Measurements from ENCODE around the gene GDPD4.

The GDPD4 gene

GRCh38 chr11:77180346-77180745 is 121.1 kb downstream of the GDPD4 start:
- no peak for TF ChIP-seq CTCF (conservative IDR thresholded peaks at IDR 0.05; ENCODE audit: low read depth, low read length)
- Histone ChIP-seq H3K27me3 (ENCODE audit: insufficient read depth, low read depth) (no peaks in the 10 kb centered on the region), H2AFZ (ENCODE audit: low read depth) (no peak overlapping the region), H3K9ac (no peak overlapping the region), H4K20me1 (ENCODE audit: insufficient read depth) (no peaks in the 10 kb centered on the region), H3K79me2 (ENCODE audit: insufficient read depth, low read depth) (no peaks in the 10 kb centered on the region), H3K36me3 (ENCODE audit: insufficient read depth) (no peaks in the 10 kb centered on the region), H3K4me2 (no peak overlapping the region), H3K27ac (no peak overlapping the region), H3K4me3 (IDR thresholded peaks at IDR 0.05; ENCODE audit: insufficient read depth, low read depth, low read length) (no peak overlapping the region), H3K4me1 (ENCODE audit: low read depth, poor library complexity, severe bottlenecking) (no peaks in the 10 kb centered on the region)

- Histone ChIP-seq H3K27ac (no peak overlapping the region), H3K4me3 (IDR thresholded peaks at IDR 0.05; ENCODE audit: insufficient read depth, low read depth, low read length) (no peak overlapping the region), H3K9ac (no peak overlapping the region), H3K36me3 (ENCODE audit: insufficient read depth) (no peaks in the 10 kb centered on the region), H4K20me1 (ENCODE audit: insufficient read depth) (no peaks in the 10 kb centered on the region), H3K4me1 (ENCODE audit: low read depth, poor library complexity, severe bottlenecking) (no peaks in the 10 kb centered on the region), H3K27me3 (ENCODE audit: insufficient read depth, low read depth) (no peaks in the 10 kb centered on the region), H3K4me2 (no peak overlapping the region), H3K79me2 (ENCODE audit: insufficient read depth, low read depth) (no peaks in the 10 kb centered on the region), H2AFZ (ENCODE audit: low read depth) (no peak overlapping the region)
- no peak for TF ChIP-seq CTCF (conservative IDR thresholded peaks at IDR 0.05; ENCODE audit: low read depth, low read length)
Measured at GRCh38 chr11:77179681-77180080, 121.8 kb downstream of the GDPD4 start.

- H2AFZ ChIP-seq (ENCODE audit: low read depth) = no peak overlapping the region
- no peak for TF ChIP-seq CTCF (conservative IDR thresholded peaks at IDR 0.05; ENCODE audit: low read depth, low read length)
- no peak overlapping the region for H3K27ac ChIP-seq
- H3K79me2 ChIP-seq (ENCODE audit: insufficient read depth, low read depth) = no peaks in the 10 kb centered on the region
- H3K36me3 ChIP-seq (ENCODE audit: insufficient read depth) = no peaks in the 10 kb centered on the region
- H4K20me1 ChIP-seq (ENCODE audit: insufficient read depth) = no peaks in the 10 kb centered on the region
- H3K9ac ChIP-seq = no peak overlapping the region
- no peaks in the 10 kb centered on the region for H3K4me1 ChIP-seq (ENCODE audit: low read depth, poor library complexity, severe bottlenecking)
- H3K27me3 ChIP-seq (ENCODE audit: insufficient read depth, low read depth) = no peaks in the 10 kb centered on the region
- H3K4me3 ChIP-seq (IDR thresholded peaks at IDR 0.05; ENCODE audit: insufficient read depth, low read depth, low read length) = no peak overlapping the region
- no peak overlapping the region for H3K4me2 ChIP-seq
Measured at GRCh38 chr11:77179048-77179447, 122.4 kb downstream of the GDPD4 start.

GRCh38 chr11:77178150-77178549 is 123.3 kb downstream of the GDPD4 start:
- no peak overlapping the region for H3K4me3 ChIP-seq (IDR thresholded peaks at IDR 0.05; ENCODE audit: insufficient read depth, low read depth, low read length)
- H3K27ac ChIP-seq = no peak overlapping the region
- TF ChIP-seq CTCF (conservative IDR thresholded peaks at IDR 0.05; ENCODE audit: low read depth, low read length) = no peak
- no peak overlapping the region for H3K9ac ChIP-seq
- H2AFZ ChIP-seq (ENCODE audit: low read depth) = no peak overlapping the region
- no peaks in the 10 kb centered on the region for H4K20me1 ChIP-seq (ENCODE audit: insufficient read depth)
- no peaks in the 10 kb centered on the region for H3K79me2 ChIP-seq (ENCODE audit: insufficient read depth, low read depth)
- H3K27me3 ChIP-seq (ENCODE audit: insufficient read depth, low read depth) = no peaks in the 10 kb centered on the region
- H3K36me3 ChIP-seq (ENCODE audit: insufficient read depth) = no peaks in the 10 kb centered on the region
- H3K4me2 ChIP-seq = no peak overlapping the region
- no peaks in the 10 kb centered on the region for H3K4me1 ChIP-seq (ENCODE audit: low read depth, poor library complexity, severe bottlenecking)

GRCh38 chr11:77176996-77177395 is 124.5 kb downstream of the GDPD4 start:
- Histone ChIP-seq H3K4me2 (no peak overlapping the region), H4K20me1 (ENCODE audit: insufficient read depth) (no peaks in the 10 kb centered on the region), H3K36me3 (ENCODE audit: insufficient read depth) (no peaks in the 10 kb centered on the region), H3K4me1 (ENCODE audit: low read depth, poor library complexity, severe bottlenecking) (no peaks in the 10 kb centered on the region), H3K9ac (no peak overlapping the region), H3K27me3 (ENCODE audit: insufficient read depth, low read depth) (no peaks in the 10 kb centered on the region), H3K79me2 (ENCODE audit: insufficient read depth, low read depth) (no peaks in the 10 kb centered on the region), H3K27ac (no peak overlapping the region), H3K4me3 (IDR thresholded peaks at IDR 0.05; ENCODE audit: insufficient read depth, low read depth, low read length) (no peak overlapping the region), H2AFZ (ENCODE audit: low read depth) (no peak overlapping the region)
- no peak for TF ChIP-seq CTCF (conservative IDR thresholded peaks at IDR 0.05; ENCODE audit: low read depth, low read length)

Data from KMS-11 (cell line).